HPDE6-E6E7 (cell line): ENCODE data around the gene COPRS.
"Not testable (repeated sequence)": the region's sequence is repeated elsewhere in the genome, so short reads cannot be mapped to it uniquely, and the experiment has no call there.

Experiments used
- DNase-seq: peaks from one replicate; pipeline ENCODE4 v3.0.0; 2011; ENCODE audit warnings: missing footprints; ENCODE audit errors: extremely low spot score

COPRS gene

DNA sequence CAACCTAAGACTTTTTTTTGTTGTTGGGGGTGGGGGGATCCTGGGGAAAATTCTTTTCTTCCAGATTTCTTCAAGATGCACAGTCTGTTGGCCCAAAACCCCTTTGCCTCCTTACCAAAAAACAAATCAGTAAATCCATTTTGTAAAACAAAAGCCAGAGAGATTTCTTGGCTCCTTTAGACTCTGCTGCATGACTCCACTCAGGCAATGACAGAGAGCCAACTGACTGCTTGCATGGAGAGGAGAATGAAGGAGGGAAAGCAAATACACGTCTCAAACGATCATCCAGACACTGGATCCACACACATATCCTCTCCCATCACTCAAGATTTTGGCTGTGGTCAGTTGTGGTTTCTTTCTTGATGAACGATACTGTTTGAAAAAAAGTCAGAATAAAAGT lies 13.8 kb downstream of the COPRS start:
- DNase-seq: no peak

DNA sequence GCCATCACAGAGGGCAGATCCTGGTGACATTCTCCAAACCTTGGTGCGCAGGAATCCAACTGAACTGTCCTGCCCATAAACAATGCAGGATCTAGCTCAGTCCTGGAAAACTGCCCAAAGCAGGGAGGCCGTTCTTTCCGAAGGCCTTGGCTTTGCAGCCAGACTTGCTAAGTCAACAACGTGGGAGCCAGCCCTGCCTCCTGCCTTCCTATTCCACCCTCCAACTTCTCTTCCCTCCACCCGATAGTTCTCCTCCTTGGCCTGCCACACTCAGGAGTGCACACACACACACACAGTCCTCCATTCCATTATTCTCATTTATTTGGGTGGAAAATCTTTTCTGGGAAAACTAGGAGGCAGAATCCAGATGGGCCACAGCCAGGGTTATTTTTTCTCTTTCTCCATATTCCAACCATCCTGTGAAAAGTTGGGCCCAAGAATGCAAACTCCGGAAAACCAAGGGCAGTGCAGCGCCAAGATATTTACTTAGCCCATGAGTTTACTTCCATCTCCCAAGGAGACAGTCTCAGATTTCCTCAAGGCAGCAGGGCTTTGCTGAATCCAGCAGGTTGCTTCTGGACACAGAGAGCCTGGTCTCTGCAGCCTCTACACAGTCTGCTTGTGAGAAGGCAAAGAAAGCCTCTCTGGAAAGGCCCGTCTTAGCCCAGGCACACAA lies 15.8 kb downstream of the COPRS start:
- DNase-seq: no peak

DNA sequence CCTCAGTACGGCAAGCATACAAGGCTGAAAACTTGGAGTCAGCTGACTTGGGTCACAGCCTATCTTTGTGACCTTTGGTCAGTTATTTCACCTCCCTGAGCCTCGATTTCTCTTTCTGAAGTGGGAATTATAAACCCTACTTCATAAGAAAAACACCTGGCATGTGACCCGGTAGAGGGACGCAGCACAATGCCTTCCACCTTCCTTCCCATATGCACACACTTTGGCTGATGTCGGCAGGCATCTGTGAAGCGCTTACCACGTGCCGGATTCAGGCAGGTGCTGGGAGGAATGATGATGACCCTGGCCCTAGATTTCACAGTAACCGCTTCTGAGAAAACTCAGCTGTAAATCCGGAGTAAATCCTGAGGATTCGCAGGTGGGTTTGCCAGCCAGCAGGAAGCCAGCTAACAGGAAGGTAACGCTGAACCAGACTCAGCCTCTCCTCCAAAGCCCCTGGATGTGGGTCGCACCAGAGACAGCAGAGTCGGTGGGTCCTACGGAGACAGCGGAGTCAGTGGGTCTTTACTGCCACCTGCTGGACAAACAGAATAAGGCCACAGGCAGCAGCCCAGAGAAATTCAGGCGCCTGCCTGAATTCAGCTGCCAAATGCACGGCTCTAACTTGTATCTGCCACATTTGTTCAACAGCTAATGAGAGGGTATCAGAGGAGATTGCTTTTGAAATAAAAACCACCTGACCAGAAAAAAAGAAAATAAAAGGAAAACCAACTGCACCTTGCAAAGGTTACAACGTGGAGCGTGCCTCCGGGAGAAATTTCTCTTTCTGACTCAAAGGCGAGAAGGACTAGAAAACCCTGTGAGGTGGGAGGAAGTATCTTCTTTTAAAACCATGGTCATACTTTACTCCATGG lies 16.6 kb downstream of the COPRS start:
- DNase-seq: peak; percentile 73

DNA sequence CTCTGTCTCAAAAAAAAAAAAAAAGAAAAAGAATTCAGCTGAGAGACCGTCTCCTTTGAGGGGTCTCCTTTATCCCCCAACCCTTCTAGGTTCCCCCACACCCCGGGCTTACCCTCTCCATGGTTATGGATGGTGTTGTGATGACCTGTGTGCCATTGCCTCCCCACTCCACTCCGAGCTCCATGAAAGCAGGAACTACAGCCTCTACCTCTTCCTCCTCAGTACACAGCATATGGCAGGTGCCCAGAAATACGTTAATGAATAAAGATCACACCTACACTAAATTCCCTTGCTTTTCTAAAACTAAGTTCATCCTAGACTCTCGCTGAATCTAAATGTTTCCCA lies 17.2 kb downstream of the COPRS start:
- no peak for DNase-seq

DNA sequence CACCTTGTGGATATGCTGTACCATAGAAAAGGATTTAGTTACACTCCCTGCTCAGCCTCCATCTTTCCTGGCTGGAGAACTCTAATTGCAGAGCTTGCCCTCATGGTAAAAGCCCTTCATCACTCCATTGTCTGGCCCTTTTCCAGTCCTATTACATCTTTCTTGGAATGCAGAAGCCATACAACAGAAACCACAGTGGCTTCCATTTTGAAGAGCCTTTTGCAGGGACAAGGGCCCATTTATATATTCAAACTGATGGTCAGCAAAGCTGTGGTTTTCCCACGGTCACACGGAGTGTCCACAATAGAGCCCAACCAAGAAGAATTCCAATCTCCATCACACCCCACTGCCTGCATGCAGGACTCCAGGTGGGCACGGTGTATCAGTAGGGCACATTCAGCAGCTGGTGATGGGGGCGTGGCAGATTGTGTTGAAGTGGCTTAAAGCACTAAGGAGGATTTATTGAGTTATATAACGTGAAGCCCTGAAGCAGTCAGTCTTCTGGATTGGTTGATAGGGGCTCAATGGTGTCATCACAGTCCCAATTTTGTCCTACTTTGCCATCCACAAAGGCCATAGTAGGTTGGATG lies 20.3 kb downstream of the COPRS start:
- no peak for DNase-seq

DNA sequence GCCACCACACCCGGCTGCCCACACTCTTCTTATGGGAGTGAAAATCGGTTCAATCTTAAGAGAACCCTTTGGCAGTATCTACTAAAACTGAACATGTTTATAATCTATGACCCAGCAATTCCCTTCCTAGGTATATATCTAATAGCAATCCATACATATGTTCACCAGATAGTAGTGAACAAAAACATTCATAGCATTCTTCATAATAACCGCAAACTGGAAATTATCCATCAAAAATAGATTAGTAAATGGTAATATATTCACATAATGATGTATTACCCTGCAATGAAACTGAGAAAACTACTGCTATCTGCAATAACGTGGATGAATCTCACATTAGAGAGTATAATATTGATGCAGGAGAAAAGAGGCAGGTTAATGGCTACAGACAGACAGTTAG lies 23.1 kb downstream of the COPRS start:
- no peak for DNase-seq

DNA sequence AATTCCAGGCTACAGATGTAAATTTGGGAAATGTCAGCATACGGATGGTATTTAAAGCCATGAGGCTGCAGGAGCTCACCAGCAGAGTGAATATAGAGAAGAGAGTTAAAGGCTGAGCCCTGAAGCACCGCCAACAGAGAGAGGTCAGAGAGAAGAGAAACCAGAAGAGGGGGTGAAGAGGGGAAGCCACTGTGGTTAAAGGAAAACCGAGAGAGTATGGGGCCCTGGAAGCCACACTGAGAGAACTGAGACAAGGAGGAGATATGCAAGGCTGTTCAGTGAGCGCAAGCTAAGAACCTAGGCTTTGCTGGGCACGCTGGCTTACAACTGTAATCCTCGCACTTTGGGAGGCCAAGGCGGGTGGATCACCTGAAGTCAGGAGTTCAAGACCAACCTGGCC lies 24.6 kb downstream of the COPRS start:
- no peak for DNase-seq

DNA sequence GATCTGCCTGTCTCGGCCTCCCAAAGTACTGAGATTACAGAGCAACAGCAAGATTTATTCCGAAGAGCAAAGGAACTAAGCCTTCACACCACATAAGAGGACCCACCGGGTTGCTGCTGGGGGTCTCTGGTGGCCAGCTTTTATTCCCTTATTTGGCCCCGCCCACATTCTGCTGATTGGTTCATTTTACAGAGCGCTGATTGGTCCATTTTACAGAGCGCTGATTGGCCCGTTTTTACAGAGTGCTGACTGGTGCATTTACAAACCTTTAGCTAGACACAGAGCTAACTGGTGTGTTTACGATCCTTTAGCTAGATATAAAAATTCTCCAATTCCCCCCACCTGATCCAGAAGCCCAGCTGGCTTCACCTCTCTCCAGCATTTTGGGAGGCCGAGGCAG lies 26.3 kb downstream of the COPRS start:
- DNase-seq: no peak

DNA sequence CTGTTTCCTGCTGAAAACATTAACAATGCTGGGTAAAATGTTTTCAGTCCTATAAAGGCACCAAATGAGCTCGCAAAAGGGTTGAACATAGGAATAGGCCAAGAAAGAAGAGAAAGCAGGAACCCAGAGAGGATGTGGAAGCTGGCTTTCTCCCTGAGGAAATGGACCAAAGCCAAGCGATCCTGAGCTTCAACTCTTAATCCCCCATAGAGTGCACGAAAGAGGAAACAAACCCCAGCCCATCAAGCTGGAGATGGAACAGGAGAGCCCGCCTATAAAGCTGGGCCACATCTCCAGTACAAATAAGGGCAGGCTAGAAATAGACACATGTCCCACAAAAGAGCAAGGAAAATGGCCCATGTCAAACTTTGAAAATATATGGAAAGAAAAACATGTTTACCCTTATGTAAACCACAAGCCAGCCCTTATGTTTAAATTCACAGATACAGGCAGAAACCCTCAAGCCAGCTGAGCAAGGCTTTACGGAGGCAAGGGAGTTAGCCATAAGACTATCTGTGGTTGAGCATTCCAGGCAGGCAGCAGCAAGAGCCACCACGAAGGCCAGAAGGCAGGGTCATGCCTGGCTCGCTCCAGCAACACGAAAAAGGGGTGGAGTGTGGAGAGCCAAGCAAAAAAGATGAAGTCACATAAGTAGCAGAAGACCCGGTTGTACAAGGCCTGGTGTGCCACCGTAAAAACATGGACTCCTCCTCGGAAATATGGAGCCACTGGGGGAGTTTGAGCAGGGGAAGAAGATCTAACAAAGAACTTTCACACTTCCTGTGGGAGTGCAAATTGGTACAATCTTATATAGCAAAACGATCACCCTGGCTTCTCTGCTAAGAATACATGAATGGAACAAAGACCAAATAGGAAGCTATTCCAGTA lies 27.8 kb downstream of the COPRS start:
- DNase-seq: no peak

DNA sequence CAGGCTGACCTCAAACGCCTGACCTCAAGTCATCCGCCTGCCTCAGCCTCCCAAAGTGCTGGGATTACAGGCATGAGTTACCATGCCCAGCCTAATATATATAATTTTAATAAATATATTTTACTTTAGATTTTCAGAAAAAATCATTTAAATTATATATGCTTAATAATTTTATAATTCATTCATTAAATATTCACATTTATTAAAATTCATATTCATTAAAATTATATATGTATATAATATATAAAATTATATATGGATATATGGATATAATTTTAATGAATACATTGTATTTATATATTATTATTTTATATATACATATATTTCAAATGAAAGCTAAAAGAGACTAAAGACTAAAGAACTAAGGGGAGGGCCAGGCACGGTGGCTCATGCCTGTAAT lies 29.4 kb downstream of the COPRS start:
- no peak for DNase-seq

DNA sequence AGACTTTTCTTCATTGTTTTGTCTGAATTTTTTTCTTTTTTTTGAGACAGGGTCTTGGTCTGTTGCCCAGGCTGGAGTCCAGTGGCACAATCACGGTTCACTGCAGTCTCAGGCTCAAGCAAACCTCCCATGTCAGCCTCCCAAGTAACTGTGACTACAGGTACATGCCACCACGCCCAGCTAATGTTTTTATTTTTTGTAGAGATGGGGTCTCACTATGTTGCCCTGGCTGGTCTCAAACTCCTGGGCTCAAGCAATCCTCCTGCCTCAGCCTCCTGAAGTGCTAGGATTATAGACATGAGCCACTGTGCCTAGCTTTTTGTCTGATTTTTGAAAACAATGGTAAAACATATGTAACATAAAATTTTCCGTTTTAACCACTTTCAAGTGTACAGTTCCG lies 30.1 kb downstream of the COPRS start:
- DNase-seq: not testable (repeated sequence)

DNA sequence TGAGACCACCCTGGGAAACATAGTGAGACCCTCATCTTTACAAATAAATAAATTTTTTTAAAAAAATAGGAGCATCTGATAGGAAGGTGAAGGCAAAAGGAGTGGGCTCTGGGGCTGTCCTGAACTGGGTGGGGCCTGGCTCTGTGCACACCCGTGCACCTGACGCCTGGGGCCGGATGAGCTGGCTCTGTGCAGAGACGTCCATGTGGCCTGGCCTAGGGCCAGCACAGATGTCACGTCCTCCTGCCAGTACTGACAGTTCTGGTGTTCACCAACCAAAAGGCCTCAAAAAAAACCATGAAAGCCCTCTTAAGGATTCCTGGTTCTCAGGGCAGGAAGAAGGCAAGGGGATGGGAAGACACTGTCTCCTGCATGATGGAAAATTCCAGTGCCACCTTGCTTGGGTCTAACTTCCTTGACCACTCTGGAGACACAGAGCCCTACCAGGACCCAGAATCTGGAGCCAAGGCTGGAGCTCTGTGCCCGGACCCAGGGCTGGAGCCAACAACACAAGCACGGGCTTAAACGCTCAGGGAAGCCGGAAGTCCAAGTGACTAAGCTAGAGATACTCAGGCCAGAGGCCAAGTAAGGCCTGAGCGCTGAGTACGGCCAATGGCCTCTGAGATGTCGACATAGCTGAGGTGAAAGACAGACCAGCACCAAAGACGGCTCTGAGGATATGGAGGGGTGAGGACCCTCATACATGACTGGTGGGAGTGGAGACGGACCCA lies 32.9 kb downstream of the COPRS start:
- peak; percentile 39 for DNase-seq

DNA sequence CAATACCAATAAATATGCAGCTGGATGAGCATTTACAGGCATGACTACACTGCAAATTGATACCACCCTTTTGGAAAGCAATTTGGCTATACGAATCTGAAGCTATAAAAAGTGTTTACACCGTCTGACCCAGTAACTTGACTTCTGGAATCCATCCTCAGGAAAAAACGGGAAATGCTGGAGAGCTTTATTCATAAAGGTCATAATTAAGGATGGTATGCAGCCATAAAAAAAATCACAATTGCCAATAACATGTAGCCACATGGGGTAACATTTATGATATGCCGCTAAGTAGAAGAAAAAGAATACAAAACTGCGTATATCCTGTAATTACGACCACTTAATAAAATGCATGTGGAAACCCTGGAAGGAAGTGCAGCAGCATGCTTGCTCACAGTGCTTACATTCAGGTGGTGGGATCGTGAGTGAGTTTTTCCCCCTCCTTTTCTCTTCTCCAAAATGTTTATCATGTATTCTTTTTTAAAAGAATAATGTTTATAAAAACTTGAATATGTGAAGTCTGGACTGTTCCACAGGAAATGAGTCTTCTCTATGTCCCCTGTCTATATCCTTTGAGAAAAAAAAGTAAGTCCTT lies 34.2 kb downstream of the COPRS start:
- DNase-seq: no peak

DNA sequence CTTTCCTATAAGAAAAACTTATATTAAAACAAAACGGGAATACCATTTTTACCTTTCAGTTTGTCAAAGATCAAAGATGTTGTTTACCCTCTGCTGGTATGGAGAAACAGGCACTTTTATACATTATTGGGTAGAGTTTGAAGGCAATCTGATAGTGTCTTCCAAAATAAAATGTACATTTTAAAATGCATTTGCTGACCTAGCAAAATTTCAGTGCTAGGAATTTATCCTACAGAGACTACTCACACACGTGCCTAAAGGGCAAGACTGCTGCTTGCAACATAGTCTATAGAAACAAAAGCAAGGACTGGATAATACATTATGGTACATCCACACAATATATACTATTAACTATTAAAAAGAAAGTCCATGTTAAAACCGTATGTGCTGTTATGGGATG lies 36.0 kb downstream of the COPRS start:
- DNase-seq: no peak

DNA sequence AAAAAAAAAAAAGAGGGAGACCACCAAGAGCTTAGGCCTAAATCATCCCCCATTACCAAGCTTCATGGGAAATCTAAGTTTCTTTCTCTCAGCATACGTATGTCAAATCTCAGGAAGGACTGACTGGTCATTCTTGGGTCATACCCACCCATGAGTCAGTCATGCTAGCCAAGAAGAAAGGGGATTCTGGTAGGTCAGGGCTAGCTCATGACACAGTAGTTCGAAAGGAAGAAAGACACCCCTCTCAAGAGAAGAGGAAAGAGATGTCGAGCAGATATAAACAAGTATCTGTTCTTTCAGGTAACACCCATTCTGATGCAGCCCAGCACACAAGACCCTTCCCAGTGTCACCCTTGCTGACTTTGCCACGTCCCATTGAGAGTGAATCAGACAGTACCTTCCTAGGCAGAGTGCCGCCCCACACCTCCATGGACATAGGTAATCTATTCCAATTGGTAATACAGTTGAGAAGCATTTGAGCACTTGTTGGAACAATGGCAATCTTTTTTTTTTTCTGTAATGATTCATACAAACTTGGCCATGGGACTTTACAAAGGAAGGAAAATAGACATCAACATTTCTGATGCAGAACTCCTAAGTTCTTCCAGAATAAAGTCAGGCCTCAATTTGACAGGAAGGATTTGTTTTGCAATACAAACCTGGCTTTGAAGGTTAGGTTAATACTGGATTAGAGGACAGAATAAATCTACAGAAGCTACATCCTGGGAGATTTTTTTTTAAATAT lies 38.2 kb downstream of the COPRS start:
- no peak for DNase-seq

DNA sequence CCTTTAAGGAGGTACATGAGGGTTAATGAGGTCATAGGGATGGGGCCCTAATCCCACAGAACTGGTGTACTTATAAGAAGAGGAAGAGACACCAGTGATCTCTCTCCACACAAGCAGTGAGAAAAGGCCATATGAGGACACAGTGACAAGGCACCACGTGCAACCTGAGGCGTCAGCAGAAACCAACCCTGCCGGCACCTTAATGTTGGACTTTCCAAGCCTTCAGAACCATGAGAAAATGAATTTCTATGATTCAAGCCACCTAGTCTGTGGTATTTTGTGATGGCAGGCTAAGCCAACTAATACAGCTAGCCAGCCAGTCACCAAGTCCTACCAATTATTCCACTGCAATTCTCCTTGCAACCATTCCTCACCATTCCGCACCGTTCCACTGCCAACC lies 39.5 kb downstream of the COPRS start:
- DNase-seq: no peak

DNA sequence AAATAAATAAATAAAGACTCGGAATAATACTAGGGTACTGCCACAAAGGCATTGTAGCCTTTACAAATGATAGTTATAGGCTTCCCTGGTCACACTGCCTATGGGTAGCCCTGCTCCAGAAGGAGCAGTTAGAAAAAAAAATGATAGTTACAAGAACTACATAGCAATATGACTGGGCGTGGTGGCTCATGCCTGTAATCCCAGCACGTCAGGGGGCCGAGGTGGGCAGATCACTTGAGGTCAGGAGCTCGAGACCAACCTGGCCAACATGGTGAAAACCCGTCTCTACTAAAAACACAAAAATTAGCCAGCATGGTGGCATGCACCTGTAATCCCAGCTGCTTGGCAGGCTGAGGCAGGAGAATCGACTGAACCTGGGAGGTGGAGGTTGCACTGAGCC lies 40.2 kb downstream of the COPRS start:
- DNase-seq: not testable (repeated sequence)

DNA sequence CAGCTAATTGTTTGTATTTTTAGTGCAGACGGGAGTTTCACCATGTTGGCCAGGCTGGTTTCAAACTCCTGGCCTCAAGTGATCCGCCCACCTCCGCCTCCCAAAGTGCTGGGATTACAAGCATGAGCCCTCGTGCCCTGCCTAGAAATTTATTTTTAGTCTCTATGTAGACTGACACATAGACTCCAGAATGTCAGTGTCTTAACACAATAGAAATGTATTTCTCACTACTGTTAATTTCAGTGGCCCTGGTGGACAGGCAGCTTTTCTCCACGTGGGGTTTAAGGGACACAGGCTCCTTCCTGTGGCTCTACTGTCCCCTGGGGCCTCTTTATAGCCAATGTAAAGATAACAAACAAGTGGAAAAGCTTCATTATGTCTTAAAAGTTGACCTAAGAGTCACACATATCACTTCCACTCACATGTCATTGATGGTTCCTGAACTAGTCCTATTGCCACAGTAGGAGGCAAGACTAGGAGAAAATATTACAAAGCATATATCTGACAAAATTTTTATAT lies 43.8 kb downstream of the COPRS start:
- DNase-seq: no peak

DNA sequence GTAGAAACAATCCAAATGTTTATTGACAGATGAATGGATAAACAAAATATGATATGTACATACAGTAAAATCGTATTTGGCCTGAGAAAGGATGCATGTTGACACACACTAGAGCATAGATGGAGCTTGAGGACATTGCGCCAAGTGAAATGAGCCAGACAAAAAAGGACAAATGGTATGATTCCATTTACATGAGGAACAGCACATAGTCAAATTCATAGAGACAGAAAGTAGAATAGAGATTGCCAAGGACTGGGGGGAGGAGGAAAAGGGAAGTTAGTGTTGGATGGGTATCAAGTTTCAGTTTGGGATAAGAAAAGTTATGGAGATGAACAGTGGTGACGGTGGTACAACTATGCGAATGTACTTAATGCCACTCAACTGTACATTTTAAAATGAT lies 47.9 kb downstream of the COPRS start:
- DNase-seq: no peak

DNA sequence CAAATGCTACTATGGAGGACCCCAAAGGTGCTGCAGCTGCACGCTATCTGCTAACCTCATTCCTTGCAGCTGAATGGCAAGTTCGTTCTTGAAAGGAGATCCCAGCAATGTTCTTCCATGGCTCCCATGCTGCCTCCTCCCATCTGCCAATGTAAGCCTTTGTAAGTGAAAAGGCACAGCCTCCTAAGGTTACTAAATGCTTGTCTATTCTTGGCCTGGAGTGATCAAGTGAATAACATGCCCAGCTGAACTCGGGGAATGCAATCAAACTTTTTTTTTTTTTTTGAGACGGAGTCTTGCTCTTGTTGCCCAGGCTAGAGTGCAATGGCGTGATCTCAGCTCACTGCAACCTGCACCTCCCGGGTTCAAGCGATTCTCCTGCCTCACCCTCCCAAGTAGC lies 49.2 kb downstream of the COPRS start:
- DNase-seq: not testable (repeated sequence)
